Stimulated activated CD8-positive, alpha-beta memory T cell treated with anti-CD3 and anti-CD28 coated beads, Interleukin-15, amount 100 ng/mL, for 1 hour (primary cell): Measurements from ENCODE around the gene CCDC12.

ENCODE experiments used
- DNase-seq: peaks from one replicate; pipeline ENCODE4 v3.0.0-alpha.2; 2020; ENCODE audit warnings: low read depth

The CCDC12 gene

GRCh38 chr3:46905213-46905560, 71.4 kb downstream of the CCDC12 start:
- no peak for DNase-seq

GRCh38 chr3:46904303-46905212, 72.0 kb downstream of the CCDC12 start:
- no peak for DNase-seq

- no peak for DNase-seq
Observed at GRCh38 chr3:46903341-46904302, 72.9 kb downstream of the CCDC12 start.

- DNase-seq, result no peak
Observed at GRCh38 chr3:46902188-46902631, 74.3 kb downstream of the CCDC12 start.

- no peak for DNase-seq
Observed at GRCh38 chr3:46901591-46902187, 74.9 kb downstream of the CCDC12 start.

GRCh38 chr3:46901061-46901460, 75.5 kb downstream of the CCDC12 start:
- DNase-seq, result no peak

- no peak for DNase-seq
Observed at GRCh38 chr3:46900356-46900755, 76.2 kb downstream of the CCDC12 start.

- no peak for DNase-seq
Observed at GRCh38 chr3:46900007-46900292, 76.6 kb downstream of the CCDC12 start.

GRCh38 chr3:46899151-46900006, 77.2 kb downstream of the CCDC12 start:
- no peak for DNase-seq

GRCh38 chr3:46898321-46899150, 78.0 kb downstream of the CCDC12 start:
- DNase-seq, result no peak

GRCh38 chr3:46897829-46898320, 78.7 kb downstream of the CCDC12 start:
- no peak for DNase-seq

- DNase-seq, result no peak
Observed at GRCh38 chr3:46897031-46897430, 79.5 kb downstream of the CCDC12 start.

GRCh38 chr3:46896386-46896785, 80.2 kb downstream of the CCDC12 start:
- DNase-seq, result no peak

GRCh38 chr3:46895761-46896160, 80.8 kb downstream of the CCDC12 start:
- no peak for DNase-seq

- peak; percentile 66 for DNase-seq
Observed at GRCh38 chr3:46895204-46895660, 81.3 kb downstream of the CCDC12 start.

- no peak for DNase-seq
Observed at GRCh38 chr3:46894256-46894655, 82.3 kb downstream of the CCDC12 start.

- no peak for DNase-seq
Observed at GRCh38 chr3:46893763-46894162, 82.8 kb downstream of the CCDC12 start.

- DNase-seq, result no peak
Observed at GRCh38 chr3:46893146-46893748, 83.3 kb downstream of the CCDC12 start.

- DNase-seq, result no peak
Observed at GRCh38 chr3:46892285-46893145, 84.0 kb downstream of the CCDC12 start.
